Ramos (cell line): Measurements from ENCODE around the gene PA2G4.
"Not testable (repeated sequence)": the region's sequence is repeated elsewhere in the genome, so short reads cannot be mapped to it uniquely, and the experiment has no call there.

Experiments
- in situ Hi-C: fragments of 300-500 bp; cut with MboI; formaldehyde crosslinking; loops from one replicate; pipeline ENCODE4 v1.14.3; 2022; ENCODE audit warnings: low sequenced_read_pairs; ENCODE audit not compliant: unreplicated experiment

The PA2G4 gene

DNA sequence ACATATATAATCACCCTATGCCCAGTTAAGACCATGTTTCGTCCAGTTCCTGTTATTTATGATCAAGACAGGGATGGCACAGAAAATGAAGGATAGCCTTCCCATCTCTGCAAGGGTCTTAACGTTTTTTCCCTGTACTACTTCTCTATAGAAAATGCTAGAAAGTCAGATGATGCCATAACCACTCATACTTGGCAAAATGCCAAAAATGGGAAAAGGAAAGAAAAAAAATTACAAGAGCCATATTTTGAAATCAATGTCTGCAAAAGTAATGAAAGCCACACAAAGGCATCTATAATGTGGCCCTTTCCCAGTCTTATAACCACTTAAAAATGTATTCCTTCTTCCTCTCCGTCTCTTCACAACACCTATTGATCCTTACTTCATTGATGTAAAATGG lies 46.2 kb downstream of the PA2G4 start:
- in situ Hi-C loops = no loop called here

DNA sequence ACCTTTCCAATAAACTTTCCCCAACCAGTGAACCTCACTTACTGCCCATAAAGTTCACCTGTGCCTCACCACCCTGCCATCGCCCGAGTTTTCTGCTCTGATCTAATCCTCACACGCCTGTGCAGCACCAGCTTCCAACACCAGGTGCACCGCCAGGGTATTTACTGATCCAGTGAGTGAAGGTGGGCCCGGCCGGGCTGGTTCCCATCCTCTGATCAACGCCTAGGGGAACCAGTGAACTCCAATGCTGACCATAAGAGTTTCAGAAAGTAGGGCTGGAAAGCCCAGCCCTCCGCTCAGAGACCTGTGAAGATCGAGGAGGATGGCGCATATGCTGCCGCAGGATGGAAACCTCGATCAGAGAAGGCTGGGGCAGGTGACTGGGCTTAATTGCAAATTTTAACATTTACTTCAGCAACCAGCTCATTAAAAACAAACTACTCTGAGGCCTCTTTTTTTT lies 47.3 kb downstream of the PA2G4 start:
- in situ Hi-C loops = no loop called here

DNA sequence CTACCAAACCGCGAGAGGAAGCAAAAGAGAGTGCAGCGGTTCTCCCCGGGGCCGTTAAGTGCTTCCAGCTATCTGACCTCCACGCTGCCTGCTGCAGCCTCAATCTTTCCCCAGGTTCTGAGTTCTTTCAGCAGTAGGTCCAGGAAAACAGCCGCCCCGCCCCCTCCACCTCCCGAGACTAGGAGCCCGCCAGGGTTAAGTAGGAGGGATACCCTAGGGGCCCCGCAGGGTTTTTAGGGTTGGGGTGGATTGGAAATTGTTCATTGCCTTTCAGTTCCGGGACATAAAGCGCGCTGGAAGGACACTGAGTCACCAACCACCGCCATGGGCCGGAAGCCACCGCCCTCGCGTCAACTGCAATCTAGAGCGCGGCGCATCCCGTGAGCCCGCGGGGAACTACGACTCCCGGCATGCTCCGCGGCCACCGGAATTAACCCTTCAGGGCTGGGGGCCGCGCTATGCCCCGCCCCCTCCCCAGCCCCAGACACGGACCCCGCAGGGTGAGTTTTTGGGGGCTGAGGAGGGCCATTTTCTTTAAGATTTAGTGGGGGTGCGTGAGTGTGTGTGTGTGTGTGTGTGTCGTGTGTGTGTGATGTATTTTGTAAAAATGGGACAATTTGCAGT lies 47.9 kb downstream of the PA2G4 start, which contains the start of gene MYL6B:
Gene MYL6B (plus strand): TSS at position 456 of the 624 bp plus-strand sequence. CDS start 1,332 bp downstream, outside the sequence.
- in situ Hi-C loops = no loop called here

DNA sequence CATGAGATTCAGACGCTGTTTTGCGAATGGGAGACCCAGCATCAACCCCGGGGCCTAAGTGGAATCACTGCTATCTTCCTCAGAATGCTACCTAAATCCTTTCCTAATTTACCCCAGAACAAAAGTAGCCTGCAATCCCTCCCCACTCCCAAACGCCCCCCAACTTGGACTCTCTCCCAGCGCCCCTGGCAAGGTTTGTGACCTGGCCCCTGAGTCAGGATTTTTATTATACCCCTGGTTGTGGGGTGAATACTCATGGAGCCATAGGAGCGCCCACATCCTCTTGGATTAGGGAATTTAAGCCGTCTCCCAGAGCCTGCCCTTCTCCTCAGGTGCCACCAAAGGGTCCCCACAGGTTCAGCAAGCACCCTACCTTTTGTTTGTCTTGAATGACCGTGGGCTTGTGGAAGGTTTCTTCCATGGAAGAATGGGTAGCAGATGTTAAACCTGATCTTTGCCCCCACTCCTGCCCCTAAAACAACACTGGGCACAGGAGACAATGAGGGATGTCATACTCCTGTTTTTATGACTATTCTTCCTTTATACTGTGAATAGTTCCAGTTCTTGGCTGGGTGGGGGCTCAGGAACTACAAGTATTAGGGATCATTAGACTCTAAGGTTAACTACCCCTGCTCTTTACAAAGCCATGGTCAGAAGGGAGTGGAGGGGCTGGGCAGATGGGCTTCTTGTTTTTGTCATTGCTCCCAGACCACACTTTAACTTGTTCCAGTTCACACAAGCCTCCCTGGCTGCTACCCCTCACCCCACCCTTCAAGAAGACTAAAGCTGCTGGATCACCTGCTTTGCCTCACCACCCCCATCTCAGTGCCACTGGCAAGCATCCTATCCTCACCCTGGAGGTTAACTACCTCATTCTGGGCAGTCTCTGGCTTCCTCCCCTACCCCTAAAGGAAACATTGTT lies 48.7 kb downstream of the PA2G4 start:
- in situ Hi-C loops = no loop called here

DNA sequence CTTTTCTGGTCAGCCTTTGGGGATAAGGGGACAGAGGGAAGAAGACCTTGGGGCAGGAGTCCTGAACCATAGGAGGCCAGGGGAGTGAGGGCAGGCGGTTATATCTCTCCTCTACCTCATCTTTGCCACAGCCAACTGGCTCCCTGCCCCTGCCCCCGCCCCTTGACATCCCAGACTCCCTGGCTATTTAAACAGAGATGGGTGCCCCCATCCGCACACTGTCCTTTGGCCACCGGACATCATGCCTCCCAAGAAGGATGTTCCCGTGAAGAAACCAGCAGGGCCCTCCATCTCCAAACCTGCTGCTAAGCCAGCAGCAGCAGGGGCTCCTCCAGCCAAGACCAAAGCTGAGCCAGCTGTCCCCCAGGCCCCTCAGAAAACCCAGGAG lies 49.3 kb downstream of the PA2G4 start:
- in situ Hi-C loops = no loop called here

DNA sequence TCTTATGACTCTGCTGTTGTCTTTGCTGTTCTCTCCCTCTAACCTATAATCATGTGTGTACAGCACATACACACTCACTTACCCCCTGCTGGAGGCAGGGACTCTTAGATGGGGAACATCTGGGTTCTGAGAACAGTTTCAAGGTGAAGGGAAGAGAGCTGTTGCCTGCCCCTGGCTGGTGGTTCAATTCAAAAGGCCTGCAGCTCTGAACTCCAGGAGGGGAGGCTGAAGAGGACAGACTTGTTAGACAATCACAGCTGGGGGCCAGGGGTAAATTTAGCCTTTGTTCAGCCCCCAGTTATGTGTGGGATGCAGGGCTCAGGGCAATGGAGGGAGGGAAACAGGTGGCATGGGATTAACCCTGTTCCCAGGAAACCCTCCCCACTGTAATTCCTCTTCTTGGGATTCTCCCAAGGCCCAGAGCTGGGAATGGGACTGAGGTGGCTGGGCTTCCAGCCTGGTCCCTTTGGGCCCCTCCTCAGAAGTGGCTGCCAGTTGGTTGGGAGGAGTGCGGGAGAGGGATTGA lies 50.0 kb downstream of the PA2G4 start:
- in situ Hi-C loops = no loop called here

DNA sequence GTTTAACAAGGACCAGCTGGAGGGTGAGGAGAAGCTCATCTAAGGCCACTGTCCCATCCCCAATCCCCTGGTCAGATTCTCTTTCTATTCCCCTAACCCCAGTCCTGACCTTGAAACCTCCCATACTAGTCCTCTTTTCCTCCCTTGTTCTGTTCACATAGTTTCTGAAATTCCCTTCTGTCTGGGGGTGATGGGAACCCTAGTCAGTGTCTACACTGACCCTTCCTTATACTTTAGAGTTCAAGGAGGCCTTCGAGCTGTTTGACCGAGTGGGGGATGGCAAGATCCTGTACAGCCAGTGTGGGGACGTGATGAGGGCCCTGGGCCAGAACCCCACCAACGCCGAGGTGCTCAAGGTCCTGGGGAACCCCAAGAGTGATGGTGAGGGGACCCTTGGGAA lies 50.5 kb downstream of the PA2G4 start:
- in situ Hi-C loops = no loop called here

DNA sequence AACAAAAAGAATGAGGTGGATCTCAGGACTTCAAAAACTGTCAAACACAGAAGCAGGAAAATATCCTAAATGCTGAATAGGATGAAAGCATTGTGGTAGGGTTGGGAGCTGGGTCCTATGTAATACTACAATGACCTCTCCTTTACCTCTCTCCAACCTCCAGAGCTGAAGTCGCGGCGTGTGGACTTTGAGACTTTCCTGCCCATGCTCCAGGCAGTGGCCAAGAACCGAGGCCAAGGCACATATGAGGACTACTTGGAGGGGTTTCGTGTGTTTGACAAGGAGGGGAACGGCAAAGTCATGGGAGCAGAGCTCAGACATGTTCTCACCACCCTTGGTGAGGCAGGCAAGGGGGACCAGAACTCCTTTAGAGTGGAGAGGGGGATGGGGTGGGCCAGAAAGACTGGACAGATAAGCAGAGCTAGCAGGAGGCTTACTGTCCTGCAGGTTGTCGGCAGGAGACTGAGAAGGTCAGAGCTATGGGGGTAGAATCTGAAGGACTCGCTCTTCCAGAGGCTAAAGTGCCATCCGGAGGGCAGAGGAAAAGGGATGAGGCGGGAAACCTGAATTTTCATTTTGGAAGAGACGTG lies 51.0 kb downstream of the PA2G4 start:
- in situ Hi-C loops = no loop called here

DNA sequence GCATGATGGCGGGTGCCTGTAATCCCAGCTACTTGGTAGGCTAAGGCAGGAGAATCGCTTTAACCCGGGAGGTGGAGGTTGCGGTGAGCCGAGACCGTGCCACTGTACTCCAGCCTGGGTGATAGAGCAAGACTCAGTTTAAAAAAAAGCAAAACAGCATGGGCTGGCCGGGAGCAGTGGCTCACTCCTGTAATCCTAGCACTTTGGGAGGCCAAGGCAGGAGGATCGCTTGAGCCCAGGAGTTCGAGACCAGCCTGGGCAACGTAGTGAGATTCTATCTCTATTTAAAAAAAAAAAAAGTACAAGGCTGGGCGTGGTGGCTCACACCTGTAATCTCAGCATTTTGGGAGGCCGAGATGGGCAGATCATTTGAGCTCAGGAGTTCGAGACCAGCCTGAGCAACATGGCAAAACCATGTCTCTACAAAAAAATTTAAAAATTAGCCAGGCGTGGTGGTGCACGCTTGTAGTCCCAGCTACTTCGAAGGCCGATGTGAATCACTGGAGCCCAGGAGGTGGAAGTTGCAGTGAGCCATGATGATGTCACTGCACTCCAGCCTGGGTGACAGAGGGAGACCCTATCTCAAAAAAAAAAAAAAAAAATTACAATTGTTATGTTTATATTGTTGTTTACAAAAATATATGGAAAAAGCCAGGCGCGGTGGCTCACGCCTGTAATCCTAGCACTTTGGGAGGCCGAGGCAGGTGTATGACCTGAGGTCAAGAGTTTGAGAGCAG lies 52.3 kb downstream of the PA2G4 start:
- in situ Hi-C loops = not testable (repeated sequence)

DNA sequence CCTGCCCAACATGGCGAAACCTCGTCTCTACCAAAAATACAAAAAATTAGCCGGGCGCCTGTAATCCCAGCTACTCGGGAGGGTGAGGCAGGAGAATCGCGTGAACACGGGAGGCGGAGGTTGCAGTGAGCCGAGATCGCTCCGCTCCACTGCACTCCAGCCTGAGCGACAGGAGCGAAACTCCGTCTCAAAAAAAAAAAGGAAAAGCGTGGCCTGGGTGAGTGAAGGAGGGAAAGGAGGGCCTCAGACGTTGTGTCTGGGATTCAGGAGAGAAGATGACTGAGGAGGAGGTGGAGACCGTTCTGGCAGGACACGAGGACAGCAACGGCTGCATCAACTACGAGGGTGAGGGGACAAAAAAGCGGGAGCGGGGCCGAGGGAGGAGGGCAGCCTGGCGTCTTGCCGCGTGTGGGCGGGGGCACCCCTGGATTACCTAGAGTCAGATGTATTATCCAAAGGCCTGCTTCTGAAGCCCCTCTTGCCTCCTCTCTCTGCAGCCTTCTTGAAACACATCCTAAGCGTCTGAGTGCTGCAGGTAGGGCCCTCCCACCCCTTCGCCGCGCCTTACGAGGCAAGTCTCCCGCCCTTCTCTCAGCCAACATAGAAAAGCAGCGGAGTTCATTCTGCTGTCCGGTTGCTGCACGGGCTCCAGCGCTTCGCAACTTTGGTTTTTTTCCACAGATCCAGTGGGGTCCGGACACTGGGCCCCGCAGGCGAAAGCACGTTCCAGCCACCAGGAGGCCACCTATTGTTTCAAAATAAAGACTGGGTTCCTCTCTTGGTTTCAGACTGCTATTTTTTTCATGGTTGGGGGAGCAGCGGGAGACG lies 53.1 kb downstream of the PA2G4 start:
- in situ Hi-C loops = no loop called here

DNA sequence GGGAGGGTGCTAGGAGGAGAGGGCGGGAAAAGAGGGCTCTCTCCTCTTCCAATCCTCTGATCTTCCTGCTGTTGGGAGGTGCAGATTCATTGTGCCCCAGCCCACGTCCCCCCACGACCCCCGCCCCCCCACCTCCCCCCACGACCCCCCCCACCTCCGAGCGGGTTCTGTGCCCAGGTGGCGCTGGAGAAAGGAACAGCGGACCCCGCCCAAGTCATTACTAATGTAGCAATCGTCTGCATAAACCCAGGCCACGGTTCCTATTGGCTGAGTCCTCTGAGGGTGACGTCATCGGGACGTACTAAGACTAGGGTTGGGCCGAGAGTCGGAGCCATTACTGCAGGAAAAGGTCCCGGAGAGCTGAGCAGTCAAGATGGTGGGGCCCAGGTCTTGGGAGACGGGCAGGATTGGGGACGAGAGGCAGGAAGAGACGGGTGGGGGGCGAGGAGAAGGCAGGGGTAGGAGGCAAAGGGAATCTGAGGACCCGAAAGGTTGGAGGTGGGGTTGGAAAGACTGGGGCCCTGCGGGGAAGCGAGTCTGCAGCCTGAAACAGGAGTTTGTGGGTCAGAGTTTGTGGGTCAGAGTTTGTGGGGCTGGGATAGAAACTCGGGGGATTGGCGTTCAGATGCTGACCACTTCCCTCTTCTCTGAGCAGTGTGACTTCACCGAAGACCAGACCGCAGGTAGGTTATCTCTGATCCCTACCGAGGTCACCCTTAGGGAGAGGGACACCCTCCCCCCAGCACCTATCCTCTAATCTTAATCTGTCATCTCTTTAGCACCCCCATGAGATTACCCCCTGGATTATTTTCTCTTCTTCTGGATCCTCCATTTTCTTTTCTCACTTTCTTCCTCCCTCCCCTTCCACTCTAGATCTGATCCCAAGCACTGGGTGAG lies 53.9 kb downstream of the PA2G4 start, which contains the start of gene MYL6:
Gene MYL6 (plus strand): TSS at position 331 of the 897 bp plus-strand sequence. CDS start 43 bp downstream, at position 374.
- in situ Hi-C loops = no loop called here

DNA sequence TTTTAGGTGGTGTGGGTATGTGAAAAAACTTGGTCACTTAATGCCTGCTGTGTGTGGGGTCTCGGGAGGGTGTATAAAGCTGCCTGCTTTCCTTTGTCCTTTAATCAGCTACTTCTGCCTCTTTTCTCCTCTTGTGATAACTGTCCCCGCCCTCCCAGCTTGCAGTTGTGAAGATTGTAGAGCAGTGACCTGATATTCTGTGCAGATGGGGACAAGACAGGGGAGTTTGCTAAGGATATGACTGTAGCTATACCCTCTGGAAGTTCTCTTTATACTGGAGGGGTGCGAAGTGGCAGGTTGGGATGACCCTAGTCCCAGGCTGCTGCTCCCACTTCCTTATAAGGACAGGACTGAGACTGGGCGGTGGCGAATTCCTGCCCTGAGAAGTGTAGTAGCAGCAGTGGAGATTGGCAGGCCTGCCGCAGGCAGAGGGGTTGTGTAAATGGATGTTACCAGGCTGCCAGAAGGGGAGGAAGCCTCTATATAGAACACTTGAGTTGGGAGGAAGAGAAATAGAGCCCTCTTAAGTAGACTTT lies 54.6 kb downstream of the PA2G4 start:
- in situ Hi-C loops = no loop called here

DNA sequence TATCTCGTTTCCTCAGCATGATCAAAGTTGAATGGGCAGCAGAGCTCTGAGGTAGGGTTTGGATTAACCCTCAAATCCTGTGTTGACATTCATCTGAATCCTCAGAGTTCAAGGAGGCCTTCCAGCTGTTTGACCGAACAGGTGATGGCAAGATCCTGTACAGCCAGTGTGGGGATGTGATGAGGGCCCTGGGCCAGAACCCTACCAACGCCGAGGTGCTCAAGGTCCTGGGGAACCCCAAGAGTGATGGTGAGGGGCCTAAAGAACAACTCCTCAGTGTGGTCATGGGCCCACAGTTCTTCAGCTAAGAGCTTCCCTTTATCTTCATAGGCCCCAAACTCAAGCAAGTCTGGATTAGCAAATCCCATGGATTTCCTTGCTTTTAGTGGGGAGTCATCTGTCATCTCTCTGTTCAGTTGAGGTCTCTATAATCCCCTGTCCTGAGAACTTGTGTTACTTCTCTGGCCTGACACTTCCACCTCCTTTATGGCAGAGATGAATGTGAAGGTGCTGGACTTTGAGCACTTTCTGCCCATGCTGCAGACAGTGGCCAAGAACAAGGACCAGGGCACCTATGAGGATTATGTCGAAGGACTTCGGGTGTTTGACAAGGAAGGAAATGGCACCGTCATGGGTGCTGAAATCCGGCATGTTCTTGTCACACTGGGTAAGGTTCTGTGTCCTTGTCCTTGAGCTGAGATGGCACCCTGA lies 55.3 kb downstream of the PA2G4 start:
- in situ Hi-C loops = no loop called here

DNA sequence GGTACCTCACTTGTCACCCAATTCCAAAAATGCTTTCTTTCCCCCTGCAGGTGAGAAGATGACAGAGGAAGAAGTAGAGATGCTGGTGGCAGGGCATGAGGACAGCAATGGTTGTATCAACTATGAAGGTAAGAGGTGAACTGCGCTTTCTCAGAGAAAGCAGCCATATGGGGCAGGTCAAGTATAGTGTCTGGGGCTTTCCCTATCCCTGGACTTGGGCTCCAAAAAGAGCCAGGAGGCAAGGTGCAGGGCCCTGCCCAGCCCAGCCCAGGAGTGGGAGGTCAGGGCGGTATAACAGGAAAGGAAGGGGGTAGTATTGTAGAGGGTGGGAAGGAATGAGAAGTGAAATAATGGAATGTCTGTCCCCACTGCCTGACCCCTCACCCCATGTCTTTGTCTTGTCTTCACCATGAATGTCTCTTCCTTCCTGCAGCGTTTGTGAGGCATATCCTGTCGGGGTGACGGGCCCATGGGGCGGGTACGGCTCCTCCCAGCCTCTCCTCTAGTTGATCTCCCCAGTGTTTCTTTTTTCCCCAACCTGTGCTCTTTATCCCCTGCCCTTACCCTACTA lies 55.9 kb downstream of the PA2G4 start:
- in situ Hi-C loops = no loop called here

DNA sequence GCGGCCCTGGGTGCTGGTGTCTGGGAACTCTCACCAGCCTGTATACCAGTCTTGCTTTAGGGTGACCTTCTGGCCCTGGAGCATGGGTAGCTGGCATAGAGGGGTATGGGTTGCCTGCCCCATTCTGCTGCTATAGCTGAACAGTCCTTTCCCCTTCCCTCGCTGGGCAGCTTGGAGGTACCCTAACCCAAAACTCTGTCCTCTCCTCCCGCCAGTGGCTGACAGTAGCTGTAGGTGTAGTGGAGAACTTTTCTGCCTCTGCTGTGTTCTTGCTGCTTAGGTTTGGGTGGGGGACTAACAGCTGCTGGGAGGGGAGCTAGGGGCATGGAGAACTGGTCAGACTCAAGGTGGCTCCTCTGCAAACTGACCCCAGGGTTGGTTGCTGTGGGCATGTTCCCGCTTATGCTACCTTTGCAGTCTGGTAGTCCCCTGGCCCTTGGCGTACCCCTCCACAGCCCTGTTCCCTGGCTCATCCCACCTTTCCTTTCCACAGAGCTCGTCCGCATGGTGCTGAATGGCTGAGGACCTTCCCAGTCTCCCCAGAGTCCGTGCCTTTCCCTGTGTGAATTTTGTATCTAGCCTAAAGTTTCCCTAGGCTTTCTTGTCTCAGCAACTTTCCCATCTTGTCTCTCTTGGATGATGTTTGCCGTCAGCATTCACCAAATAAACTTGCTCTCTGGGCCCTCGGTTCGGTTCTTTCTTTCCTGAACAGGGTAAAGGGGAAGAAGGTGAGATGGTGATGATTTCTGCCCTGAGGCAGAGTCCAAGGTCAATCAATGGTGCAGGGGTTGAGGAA lies 56.7 kb downstream of the PA2G4 start:
- in situ Hi-C loops = no loop called here

DNA sequence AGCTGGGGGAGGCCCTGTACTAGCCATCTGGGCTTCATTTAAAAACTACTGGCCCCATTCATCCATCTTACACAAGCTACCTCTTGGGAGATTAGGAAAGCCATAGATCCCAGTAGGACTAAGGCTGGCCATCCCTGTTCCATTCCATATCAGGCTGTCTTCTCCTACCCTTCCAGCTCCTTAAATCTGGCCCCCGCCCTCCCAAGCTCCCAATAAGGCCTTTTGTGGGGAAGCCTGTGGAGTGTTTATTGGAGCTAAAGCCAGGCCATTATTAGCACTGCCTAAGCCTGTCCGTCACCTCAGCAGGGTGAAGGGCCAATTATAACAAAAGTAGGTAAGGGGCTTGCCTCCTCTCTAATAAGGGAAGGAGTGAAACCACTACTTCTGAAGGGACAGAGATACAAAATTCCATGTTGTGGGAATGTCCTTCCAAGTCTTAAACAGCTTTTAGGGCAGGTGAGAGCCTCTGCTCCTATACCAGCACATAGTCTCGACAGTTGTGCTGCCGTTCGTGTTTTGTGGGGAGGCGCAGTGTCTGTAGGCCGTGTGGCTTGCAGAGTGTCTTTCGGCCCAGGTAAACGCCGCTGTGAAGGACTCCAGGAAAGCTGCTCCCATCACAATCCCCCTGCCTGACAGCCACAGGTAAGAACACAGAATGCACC lies 57.5 kb downstream of the PA2G4 start:
- in situ Hi-C loops = no loop called here
